ENCODE data around the gene ASCC2.

DNA sequence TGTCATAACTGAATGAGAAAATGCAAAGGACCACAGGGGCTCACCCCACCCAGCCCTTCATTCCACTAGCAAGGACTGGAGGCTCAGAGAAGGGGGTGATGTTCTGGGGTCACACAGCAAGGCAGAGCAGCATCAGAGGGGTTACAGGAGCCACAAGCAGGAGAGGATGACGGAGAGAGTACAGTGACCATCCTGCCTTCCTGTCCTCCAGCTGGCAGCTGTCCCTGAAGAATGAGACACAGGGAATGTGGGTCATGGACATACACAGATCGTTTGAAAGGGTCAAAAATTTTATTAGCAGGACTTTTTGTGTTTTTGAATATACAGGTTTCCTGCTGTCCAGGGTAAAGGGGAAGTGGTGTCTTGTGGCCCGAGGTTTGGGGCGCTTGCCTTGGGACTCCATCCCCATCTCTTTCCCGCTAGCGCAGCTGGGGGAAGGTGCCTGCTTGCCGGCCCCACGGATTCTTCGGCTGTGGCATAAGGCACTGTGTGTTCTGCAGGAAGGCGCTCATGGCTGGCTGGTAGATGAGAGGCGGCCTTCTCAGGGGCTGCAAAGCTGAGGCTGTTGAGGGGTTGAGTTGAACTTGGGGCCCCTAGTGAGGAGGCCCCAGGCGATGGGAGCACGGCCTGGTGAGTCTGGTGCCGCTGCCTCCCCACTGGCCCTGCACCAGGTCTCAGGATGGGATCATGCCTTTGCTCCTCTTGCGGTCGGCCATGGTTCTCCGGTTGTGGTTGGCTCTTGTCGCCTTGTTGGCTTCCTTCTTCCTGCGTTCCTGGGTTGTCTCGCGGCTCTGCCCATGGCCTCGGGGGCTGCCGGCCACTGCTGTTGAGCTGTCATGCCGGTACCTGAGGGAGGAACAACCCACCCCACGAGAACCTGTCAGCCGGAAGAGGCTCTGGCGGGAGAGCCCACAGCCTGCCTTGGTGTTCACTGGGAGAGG, 49.5 kb downstream of the ASCC2 start:
- TF ChIP-seq, protein P1, sequence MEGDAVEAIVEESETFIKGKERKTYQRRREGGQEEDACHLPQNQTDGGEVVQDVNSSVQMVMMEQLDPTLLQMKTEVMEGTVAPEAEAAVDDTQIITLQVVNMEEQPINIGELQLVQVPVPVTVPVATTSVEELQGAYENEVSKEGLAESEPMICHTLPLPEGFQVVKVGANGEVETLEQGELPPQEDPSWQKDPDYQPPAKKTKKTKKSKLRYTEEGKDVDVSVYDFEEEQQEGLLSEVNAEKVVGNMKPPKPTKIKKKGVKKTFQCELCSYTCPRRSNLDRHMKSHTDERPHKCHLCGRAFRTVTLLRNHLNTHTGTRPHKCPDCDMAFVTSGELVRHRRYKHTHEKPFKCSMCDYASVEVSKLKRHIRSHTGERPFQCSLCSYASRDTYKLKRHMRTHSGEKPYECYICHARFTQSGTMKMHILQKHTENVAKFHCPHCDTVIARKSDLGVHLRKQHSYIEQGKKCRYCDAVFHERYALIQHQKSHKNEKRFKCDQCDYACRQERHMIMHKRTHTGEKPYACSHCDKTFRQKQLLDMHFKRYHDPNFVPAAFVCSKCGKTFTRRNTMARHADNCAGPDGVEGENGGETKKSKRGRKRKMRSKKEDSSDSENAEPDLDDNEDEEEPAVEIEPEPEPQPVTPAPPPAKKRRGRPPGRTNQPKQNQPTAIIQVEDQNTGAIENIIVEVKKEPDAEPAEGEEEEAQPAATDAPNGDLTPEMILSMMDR (conservative IDR thresholded peaks at IDR 0.05; ENCODE audit: low read depth in 2 of 2) = no peak
- TF ChIP-seq EZH2phosphoT487 (IDR thresholded peaks at IDR 0.05; ENCODE audit: unreplicated experiment) (no peak), CREB1 (CRISPR knock-in tag; IDR thresholded peaks at IDR 0.05; ENCODE audit: low read depth) (no peak)
